DOHH2 (cell line): ENCODE results near the gene PRR11.
"Not testable (repeated sequence)": the region's sequence is repeated elsewhere in the genome, so short reads cannot be mapped to it uniquely, and the experiment has no call there.

Source experiments
- H3F3A ChIP-seq: fragments of 200-600 bp; sonication (generic), shearing (Covaris generic); 2 replicates; pipeline ENCODE4 v1.6.0; 2016; ENCODE audit warnings: antibody characterized with exemption, mild to moderate bottlenecking; ENCODE audit not compliant: control insufficient read depth, insufficient read depth
- H3K27ac ChIP-seq: fragments of 200-600 bp; sonication (generic); 2 replicates; pipeline ENCODE4 v1.5.1; 2014; ENCODE audit warnings: low read depth, mild to moderate bottlenecking, low read length, moderate library complexity
- H3K27me3 ChIP-seq: fragments of 200-600 bp; sonication (generic); 2 replicates; pipeline ENCODE4 v1.6.1; 2014; ENCODE audit warnings: mild to moderate bottlenecking, low read length, mixed read lengths; ENCODE audit not compliant: control insufficient read depth
- H3K36me3 ChIP-seq: fragments of 200-600 bp; sonication (generic); 2 replicates; pipeline ENCODE4 v1.6.1; 2014; ENCODE audit warnings: mild to moderate bottlenecking, low read length, moderate library complexity, mixed read lengths; ENCODE audit not compliant: control insufficient read depth
- H3K4me1 ChIP-seq: fragments of 200-600 bp; sonication (generic); 2 replicates; pipeline ENCODE4 v1.6.1; 2014; ENCODE audit warnings: mild to moderate bottlenecking, low read length, mixed read lengths; ENCODE audit not compliant: control insufficient read depth
- H3K4me2 ChIP-seq: fragments of 200-600 bp; sonication (generic); 2 replicates; pipeline ENCODE4 v1.6.0; 2014; ENCODE audit warnings: mild to moderate bottlenecking, low read length, moderate library complexity
- H3K4me3 ChIP-seq: fragments of 200-600 bp; sonication (generic); 2 replicates; pipeline ENCODE4 v1.5.1; 2014; ENCODE audit warnings: mild to moderate bottlenecking, low read length, mixed read lengths
- H3K79me2 ChIP-seq: fragments of 200-600 bp; sonication (generic); 2 replicates; pipeline ENCODE4 v1.6.1; 2014; ENCODE audit warnings: mild to moderate bottlenecking, low read length, mixed read lengths; ENCODE audit not compliant: control insufficient read depth
- H3K9me2 ChIP-seq: fragments of 200-600 bp; sonication (generic); replicated peaks from 2 replicates; pipeline ENCODE4 v1.6.1; 2014; ENCODE audit warnings: mild to moderate bottlenecking, low read length, mixed read lengths; ENCODE audit not compliant: control insufficient read depth
- H3K9me3 ChIP-seq: fragments of 200-600 bp; sonication (generic); 2 replicates; pipeline ENCODE4 v1.6.1; 2014; ENCODE audit warnings: antibody characterized with exemption, low read length, mixed read lengths; ENCODE audit not compliant: control insufficient read depth, insufficient read depth
- H4K20me1 ChIP-seq: fragments of 200-600 bp; sonication (generic); 2 replicates; pipeline ENCODE4 v1.6.0; 2014; ENCODE audit warnings: low read depth, mild to moderate bottlenecking, antibody characterized with exemption, low read length, moderate library complexity; ENCODE audit not compliant: control insufficient read depth, insufficient read depth
- CTCF ChIP-seq: fragments of 200-600 bp; sonication (generic); IDR thresholded peaks from one replicate; pipeline ENCODE4 v1.5.1; 2014; ENCODE audit warnings: antibody characterized with exemption, mild to moderate bottlenecking, low read depth, low read length; ENCODE audit not compliant: poor library complexity, severe bottlenecking
- EZH2phosphoT487 ChIP-seq: fragments of 200-600 bp; sonication (generic); IDR thresholded peaks from 2 replicates; pipeline ENCODE4 v1.6.1; 2017; ENCODE audit warnings: borderline replicate concordance, mild to moderate bottlenecking, antibody characterized with exemption, low read length, moderate library complexity, mixed read lengths

Gene PRR11

DNA sequence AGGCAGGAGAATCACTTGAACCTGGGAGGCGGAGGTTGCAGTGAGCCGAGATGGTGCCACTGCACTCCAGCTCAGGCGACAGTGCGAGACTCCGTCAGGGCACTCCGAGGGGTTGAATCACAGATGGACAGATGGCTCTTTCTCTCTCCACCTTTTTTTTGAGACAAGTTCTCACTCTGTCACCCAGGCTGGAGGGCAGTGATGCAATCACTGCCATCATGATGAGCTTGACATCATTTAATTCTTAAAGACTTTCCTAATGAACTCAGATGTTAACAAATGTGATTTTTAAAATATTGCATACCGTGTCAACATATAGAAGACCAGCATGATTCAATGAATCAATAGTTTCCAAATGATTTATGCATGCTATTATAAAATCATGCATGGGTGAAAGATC is 68.3 kb downstream of the PRR11 start:
- Histone ChIP-seq H3K27ac (no peak overlapping the region), H4K20me1 (no peaks in the 10 kb centered on the region), H3K9me3 (no peaks in the 10 kb centered on the region), H3K27me3 (0 out of 2 replicates have a peak, but pooled peaks cover 3% of the 10 kb centered on the region), H3K36me3 (no peaks in the 10 kb centered on the region), H3K9me2 (no peaks in the 10 kb centered on the region), H3K4me2 (no peak overlapping the region), H3K4me3 (no peak overlapping the region), H3F3A (peaks cover 5% of the 10 kb centered on the region; the same call in 1 of the 2 replicates), H3K4me1 (peaks cover 13% of the 10 kb centered on the region), H3K79me2 (no peaks in the 10 kb centered on the region)
- no peak for TF ChIP-seq CTCF
- TF ChIP-seq EZH2phosphoT487, result no peak

DNA sequence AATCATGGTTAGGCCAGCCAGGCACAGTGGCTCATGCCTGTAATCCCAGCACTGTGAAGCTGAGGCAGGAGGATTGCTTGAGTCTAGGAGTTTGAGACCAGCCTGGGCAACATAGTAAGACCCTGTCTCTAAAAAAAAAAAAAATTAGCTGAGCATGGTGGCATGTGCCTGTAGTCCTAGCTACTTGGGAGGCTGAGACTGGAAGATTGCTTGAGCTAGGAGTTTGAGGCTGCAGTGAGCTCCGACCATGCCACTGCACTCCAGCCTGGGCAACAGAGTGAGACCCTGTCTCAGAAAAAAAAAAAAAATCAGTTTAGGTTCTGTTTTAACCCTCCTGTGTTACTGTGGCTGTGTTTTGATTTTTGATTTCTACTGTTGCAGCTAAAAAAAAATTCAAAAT is 73.0 kb downstream of the PRR11 start:
- not testable (repeated sequence) for H3K36me3 ChIP-seq, H3K27me3 ChIP-seq

GRCh38 chr17:59230764-59231163 is 75.2 kb downstream of the PRR11 start:
- Histone ChIP-seq H3K4me2 (no peak overlapping the region), H3K27ac (no peak overlapping the region), H4K20me1 (no peaks in the 10 kb centered on the region), H3K4me3 (no peak overlapping the region), H3K27me3 (no peaks in the 10 kb centered on the region), H3F3A (no peaks in the 10 kb centered on the region), H3K4me1 (no peaks in the 10 kb centered on the region), H3K79me2 (no peaks in the 10 kb centered on the region), H3K9me2 (no peaks in the 10 kb centered on the region), H3K9me3 (no peaks in the 10 kb centered on the region), H3K36me3 (no peaks in the 10 kb centered on the region)
- TF ChIP-seq CTCF (no peak), EZH2phosphoT487 (no peak)

More for the DNA sequence above, 73.0 kb downstream of the PRR11 start:
- not testable (repeated sequence) for H3K27ac ChIP-seq, H3K9me3 ChIP-seq, H3K4me1 ChIP-seq, H4K20me1 ChIP-seq, H3K4me2 ChIP-seq, H3K4me3 ChIP-seq, H3F3A ChIP-seq, H3K9me2 ChIP-seq, H3K79me2 ChIP-seq

DNA sequence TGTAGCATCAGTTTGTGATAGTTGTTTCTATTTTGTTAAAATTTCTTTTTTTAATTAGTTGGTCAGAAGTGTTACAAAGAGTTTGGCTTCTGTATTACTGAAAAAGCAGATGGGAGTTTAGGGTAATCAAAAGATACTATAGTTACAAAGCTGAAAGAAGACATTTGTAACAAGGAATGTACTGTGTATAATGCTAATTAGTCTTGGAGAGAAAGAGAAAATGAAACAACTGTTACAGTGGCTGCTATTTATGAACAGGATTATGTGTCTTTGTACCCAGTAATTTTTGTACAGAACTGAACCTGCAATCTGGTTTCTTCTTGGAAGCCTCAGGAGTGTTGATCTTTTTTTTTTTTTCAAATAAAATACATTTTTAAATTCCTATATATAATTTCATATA is 79.1 kb downstream of the PRR11 start:
- H3F3A ChIP-seq, result no peaks in the 10 kb centered on the region
- H3K4me3 ChIP-seq, result no peak overlapping the region
- H3K27ac ChIP-seq, result no peak overlapping the region
- no peaks in the 10 kb centered on the region for H3K9me2 ChIP-seq
- H3K9me3 ChIP-seq, result no peaks in the 10 kb centered on the region
- TF ChIP-seq EZH2phosphoT487 (no peak), CTCF (no peak)
- no peak overlapping the region for H3K4me2 ChIP-seq
- H3K36me3 ChIP-seq, result no peaks in the 10 kb centered on the region
- H3K4me1 ChIP-seq, result no peaks in the 10 kb centered on the region
- no peaks in the 10 kb centered on the region for H3K79me2 ChIP-seq
- no peaks in the 10 kb centered on the region for H3K27me3 ChIP-seq
- no peaks in the 10 kb centered on the region for H4K20me1 ChIP-seq
